Fibroblast of lung (primary cell): ENCODE data around the gene GPR162. TPM values are rescaled to one million over a fixed set of nuclear protein-coding genes. Genes with fewer than 3 reads are reported as not detected.

Experiments used
- DNase-seq, 2 donors: peaks; one replicate each; pipeline versions ENCODE4 v3.0.0 to v3.0.0-alpha.2; 2010; ENCODE audit warnings: low read depth in 2 of 2
- H2AFZ ChIP-seq: 2 replicates; pipeline ENCODE4 v1.5.1; 2012; ENCODE audit warnings: low read length, control low read depth, inconsistent platforms
- H3K27ac ChIP-seq: 2 replicates; pipeline ENCODE4 v1.5.1; 2011; ENCODE audit warnings: low read length, control low read depth; ENCODE audit not compliant: insufficient read depth
- H3K27me3 ChIP-seq: 2 replicates; pipeline ENCODE4 v1.5.1; 2011; ENCODE audit warnings: mild to moderate bottlenecking, low read length; ENCODE audit not compliant: control insufficient read depth, insufficient read depth
- H3K36me3 ChIP-seq: 2 replicates; pipeline ENCODE4 v1.5.1; 2011; ENCODE audit warnings: low read length; ENCODE audit not compliant: control insufficient read depth, insufficient read depth
- H3K4me1 ChIP-seq: 2 replicates; pipeline ENCODE4 v1.5.1; 2011; ENCODE audit warnings: low read length; ENCODE audit not compliant: control insufficient read depth, insufficient read depth; ENCODE audit errors: extremely low read depth
- H3K4me2 ChIP-seq: 2 replicates; pipeline ENCODE4 v1.5.1; 2011; ENCODE audit warnings: low read length, control low read depth; ENCODE audit not compliant: insufficient read depth; ENCODE audit errors: extremely low read depth
- H3K4me3 ChIP-seq, 4 experiments: fragments of 200-600 bp in 1 of 4; sonication (generic) in 1 of 4; replicated peaks in 1 of 4; 2 replicates each; pipeline ENCODE4 v1.5.1; 2011 to 2016; ENCODE audit warnings: low read length in 4 of 4, low read depth in 3 of 4, mild to moderate bottlenecking in 3 of 4, control low read depth in 2 of 4, inconsistent platforms in 1 of 4, mixed read lengths in 1 of 4; ENCODE audit not compliant: insufficient read depth in 1 of 4; ENCODE audit errors: control extremely low read depth in 1 of 4
- H3K79me2 ChIP-seq: 2 replicates; pipeline ENCODE4 v1.5.1; 2012; ENCODE audit warnings: mild to moderate bottlenecking, low read length, inconsistent platforms; ENCODE audit not compliant: control insufficient read depth, insufficient read depth
- H3K9ac ChIP-seq: 2 replicates; pipeline ENCODE4 v1.5.1; 2011; ENCODE audit warnings: mild to moderate bottlenecking, low read length, control low read depth; ENCODE audit not compliant: insufficient read depth
- H3K9me3 ChIP-seq: 2 replicates; pipeline ENCODE4 v1.5.1; 2012; ENCODE audit warnings: low read depth, low read length; ENCODE audit not compliant: control insufficient read depth, insufficient read depth
- H4K20me1 ChIP-seq: 2 replicates; pipeline ENCODE4 v1.5.1; 2011; ENCODE audit warnings: low read length; ENCODE audit not compliant: control insufficient read depth, insufficient read depth; ENCODE audit errors: extremely low read depth
- EZH2 ChIP-seq: IDR thresholded peaks from 2 replicates; pipeline ENCODE4 v1.5.1; 2012; ENCODE audit warnings: low read length, control low read depth, mild to moderate bottlenecking; ENCODE audit errors: missing control alignments
- polyA plus RNA-seq, 2 donors: library from polyadenylated mRNA; depleted of rRNA in 1 of 2; stranded (reverse) in 1 of 2; unstranded in 1 of 2; fragments of >200 nt; gene quantifications; 2 replicates each; pipeline ENCODE4 v1.2.1, GENCODE V29; 2011 to 2012; ENCODE audit warnings: missing spikeins in 1 of 2
- total RNA-seq: library from RNA; depleted of rRNA; stranded (reverse); fragments of >200 nt; gene quantifications from 2 replicates; pipeline ENCODE4 v1.2.1, GENCODE V29; 2014
- TF ChIP-seq, protein P1 (sequence below), 2 donors: IDR thresholded peaks in 1 of 2; conservative IDR thresholded peaks in 1 of 2; 1 replicate in 1 of 2; 2 replicates in 1 of 2; pipeline ENCODE4 v1.5.1; 2011 to 2012; ENCODE audit warnings: low read length in 2 of 2, control low read depth in 1 of 2, inconsistent platforms in 1 of 2, low read depth in 1 of 2, mild to moderate bottlenecking in 1 of 2

Gene GPR162
- total and polyA plus RNA-seq, 2 donors (not counting 1 experiment from before 2014, with no cell fraction given), result 5.6 to 11.1 TPM

DNA sequence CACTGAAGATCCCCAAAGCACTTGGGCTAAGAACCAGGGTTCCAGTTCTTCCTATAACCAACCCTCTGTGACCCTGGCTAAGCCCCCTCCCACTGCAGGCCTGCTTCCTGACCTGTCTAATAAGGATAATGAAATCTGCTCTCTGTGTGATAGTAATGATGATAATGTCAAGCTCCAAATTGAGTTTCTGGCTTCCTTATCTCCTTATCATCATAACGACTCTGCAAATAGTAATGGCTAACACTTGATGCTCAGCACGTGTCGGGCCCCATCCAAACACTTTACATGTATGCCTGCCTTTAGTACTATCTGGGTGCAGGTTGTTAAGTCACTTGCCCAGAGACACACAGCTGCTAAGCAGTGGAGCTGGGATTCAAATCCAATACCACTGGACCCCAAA, 5.0 kb upstream of the GPR162 start:
- no peak overlapping the region for H3K27ac ChIP-seq
- no peaks in the 10 kb centered on the region for H4K20me1 ChIP-seq
- H3K9ac ChIP-seq, result no peak overlapping the region
- no peaks in the 10 kb centered on the region for H3K27me3 ChIP-seq
- TF ChIP-seq, protein P1, sequence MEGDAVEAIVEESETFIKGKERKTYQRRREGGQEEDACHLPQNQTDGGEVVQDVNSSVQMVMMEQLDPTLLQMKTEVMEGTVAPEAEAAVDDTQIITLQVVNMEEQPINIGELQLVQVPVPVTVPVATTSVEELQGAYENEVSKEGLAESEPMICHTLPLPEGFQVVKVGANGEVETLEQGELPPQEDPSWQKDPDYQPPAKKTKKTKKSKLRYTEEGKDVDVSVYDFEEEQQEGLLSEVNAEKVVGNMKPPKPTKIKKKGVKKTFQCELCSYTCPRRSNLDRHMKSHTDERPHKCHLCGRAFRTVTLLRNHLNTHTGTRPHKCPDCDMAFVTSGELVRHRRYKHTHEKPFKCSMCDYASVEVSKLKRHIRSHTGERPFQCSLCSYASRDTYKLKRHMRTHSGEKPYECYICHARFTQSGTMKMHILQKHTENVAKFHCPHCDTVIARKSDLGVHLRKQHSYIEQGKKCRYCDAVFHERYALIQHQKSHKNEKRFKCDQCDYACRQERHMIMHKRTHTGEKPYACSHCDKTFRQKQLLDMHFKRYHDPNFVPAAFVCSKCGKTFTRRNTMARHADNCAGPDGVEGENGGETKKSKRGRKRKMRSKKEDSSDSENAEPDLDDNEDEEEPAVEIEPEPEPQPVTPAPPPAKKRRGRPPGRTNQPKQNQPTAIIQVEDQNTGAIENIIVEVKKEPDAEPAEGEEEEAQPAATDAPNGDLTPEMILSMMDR (conservative IDR thresholded peaks at IDR 0.05 in 1 of 2, IDR thresholded peaks at IDR 0.05 in 1 of 2; ENCODE audit: low read depth in 1 of 2, low read length in 2 of 2), result no peak
- TF ChIP-seq EZH2, result no peak
- H3K9me3 ChIP-seq, result no peaks in the 10 kb centered on the region
- H2AFZ ChIP-seq, result no peak overlapping the region
- H3K79me2 ChIP-seq, result no peaks in the 10 kb centered on the region
- no peak overlapping the region for H3K4me2 ChIP-seq
- H3K4me3 ChIP-seq, result no peak overlapping the region
- peaks cover 4% of the 10 kb centered on the region for H3K36me3 ChIP-seq
- DNase-seq, result no peak
- H3K4me1 ChIP-seq, result peaks cover 5% of the 10 kb centered on the region

DNA sequence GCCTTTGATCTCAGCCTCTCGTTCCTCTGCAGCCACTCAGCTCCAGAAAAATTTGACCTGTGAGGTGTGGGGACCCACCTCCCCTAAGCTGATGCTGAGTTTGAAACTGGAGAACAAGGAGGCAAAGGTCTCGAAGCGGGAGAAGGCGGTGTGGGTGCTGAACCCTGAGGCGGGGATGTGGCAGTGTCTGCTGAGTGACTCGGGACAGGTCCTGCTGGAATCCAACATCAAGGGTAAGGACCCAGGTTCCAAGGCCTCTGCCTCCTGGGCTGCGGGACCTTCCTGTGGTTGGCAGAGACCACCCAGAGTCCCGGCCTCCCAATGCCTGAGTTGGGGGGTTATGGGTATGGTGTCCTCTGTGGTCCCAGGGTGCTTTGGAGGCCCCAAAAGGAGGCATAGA, 4.5 kb upstream of the GPR162 start:
- no peaks in the 10 kb centered on the region for H3K79me2 ChIP-seq
- no peaks in the 10 kb centered on the region for H4K20me1 ChIP-seq
- no peak overlapping the region for H3K9ac ChIP-seq
- no peak overlapping the region for H3K4me2 ChIP-seq
- H3K27me3 ChIP-seq, result no peaks in the 10 kb centered on the region
- H3K4me1 ChIP-seq, result peaks cover 7% of the 10 kb centered on the region
- DNase-seq, result no peak
- H3K27ac ChIP-seq, result no peak overlapping the region
- H3K4me3 ChIP-seq, result no peak overlapping the region
- TF ChIP-seq EZH2, result no peak
- TF ChIP-seq, protein P1 (conservative IDR thresholded peaks at IDR 0.05 in 1 of 2, IDR thresholded peaks at IDR 0.05 in 1 of 2; ENCODE audit: low read depth in 1 of 2, low read length in 2 of 2), result no peak
- no peaks in the 10 kb centered on the region for H3K9me3 ChIP-seq
- H3K36me3 ChIP-seq, result peaks cover 4% of the 10 kb centered on the region
- H2AFZ ChIP-seq, result no peak overlapping the region

DNA sequence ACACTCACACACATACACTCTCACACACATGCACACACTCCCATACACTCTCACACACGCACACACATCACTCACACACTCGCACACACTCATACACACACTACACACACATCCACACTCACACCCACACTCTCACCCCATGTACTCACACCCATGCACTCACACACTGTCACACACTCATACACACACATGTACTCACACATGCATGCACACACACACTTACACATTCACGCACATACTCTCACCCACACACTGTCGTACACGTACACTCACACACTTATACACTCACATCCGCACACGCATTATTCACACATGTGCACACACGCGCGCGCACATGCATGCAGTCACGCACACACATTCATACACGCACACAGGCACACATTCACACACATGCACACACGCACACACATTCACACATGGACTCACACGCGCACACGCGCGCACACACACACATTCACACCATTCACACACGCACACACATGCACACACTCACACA, 3.9 kb upstream of the GPR162 start:
- Histone ChIP-seq H2AFZ (no peak overlapping the region), H3K4me1 (peaks cover 10% of the 10 kb centered on the region), H3K36me3 (peaks cover 4% of the 10 kb centered on the region), H3K4me3 (no peak overlapping the region), H4K20me1 (no peaks in the 10 kb centered on the region), H3K9me3 (no peaks in the 10 kb centered on the region), H3K79me2 (no peaks in the 10 kb centered on the region), H3K27ac (no peak overlapping the region), H3K4me2 (no peak overlapping the region), H3K27me3 (no peaks in the 10 kb centered on the region), H3K9ac (no peak overlapping the region)
- TF ChIP-seq, protein P1 (conservative IDR thresholded peaks at IDR 0.05 in 1 of 2, IDR thresholded peaks at IDR 0.05 in 1 of 2; ENCODE audit: low read depth in 1 of 2, low read length in 2 of 2), result no peak
- no peak for TF ChIP-seq EZH2
- no peak for DNase-seq
